HG03460 (cell line): Measurements from ENCODE around the gene DNAJB5.
"Not testable (repeated sequence)": the region's sequence is repeated elsewhere in the genome, so short reads cannot be mapped to it uniquely, and the experiment has no call there.

Source experiments
- ATAC-seq: cut with Tn5 transposase; IDR thresholded peaks from one replicate; pipeline ENCODE4 v1.9.1; 2021; ENCODE audit not compliant: unreplicated experiment

Gene DNAJB5

DNA sequence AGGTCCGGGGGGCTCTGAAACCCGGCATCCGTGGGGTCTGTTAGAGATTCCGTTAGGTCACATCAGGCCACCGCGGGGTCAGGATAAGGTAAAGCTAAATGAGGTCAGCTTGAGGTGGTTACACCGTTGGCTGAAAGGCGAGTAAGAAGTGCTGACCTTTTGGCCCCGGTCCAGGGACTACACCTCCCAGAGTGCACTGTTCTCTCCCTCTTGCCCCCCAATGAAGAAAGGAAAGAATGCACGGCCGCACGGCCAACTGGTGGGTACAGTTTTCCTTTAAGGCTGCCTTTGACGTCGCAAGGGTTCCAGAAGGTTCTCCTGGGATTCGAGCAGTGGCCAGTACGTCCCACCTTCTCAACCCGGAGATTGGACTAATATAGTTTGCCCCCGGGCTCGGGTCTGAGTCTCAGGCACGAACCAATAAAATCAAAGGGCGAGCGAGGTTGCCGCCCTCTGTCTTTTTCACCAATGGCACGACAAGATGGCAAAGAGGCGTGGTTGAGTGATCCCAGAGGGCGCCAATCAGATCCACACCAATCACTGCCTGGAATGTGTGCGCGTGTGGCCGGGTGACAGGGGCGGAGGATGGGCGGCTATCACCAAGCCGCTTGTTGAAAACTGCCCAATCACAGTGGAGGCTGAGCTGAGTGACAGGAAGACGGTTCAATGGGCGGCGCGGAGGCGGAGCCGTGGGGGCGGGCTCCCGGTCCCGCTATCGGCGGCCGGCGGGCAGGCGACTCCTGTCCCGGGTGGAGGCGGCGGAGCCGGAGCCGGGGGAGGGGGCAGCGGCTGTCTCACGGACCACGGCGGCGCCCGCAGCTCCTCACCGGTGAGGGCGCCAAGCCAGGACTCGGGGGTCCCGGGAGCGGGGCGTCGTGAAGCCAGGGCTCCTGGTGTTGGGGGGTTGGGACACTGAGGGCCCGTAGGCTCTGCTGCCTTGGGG, at the start of gene DNAJB5:
Gene DNAJB5, plus strand, starts transcription at position 743 of the 943 bp plus-strand sequence. CDS start 886 bp downstream, outside the sequence.
- peak; percentile 89 for ATAC-seq

DNA sequence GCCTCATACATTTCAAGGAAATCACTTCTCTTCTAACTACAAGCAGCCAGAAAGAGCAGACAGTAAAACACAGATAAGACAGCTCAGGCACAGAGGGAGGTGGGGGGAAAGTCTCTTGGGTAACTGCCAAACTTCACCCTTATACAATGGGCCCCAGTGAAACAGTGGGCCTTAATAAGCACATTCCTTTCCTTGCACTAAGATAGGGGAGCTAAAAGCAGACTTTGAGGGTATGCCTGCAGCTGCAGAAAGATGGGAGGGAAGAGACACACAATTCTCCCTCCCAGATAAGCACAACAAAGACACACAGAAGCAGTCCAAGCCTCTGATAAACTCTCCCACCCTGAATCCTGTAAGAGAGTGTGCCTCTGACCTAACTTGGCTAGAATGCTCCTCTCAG, 49.6 kb upstream of the DNAJB5 start:
- not testable (repeated sequence) for ATAC-seq

DNA sequence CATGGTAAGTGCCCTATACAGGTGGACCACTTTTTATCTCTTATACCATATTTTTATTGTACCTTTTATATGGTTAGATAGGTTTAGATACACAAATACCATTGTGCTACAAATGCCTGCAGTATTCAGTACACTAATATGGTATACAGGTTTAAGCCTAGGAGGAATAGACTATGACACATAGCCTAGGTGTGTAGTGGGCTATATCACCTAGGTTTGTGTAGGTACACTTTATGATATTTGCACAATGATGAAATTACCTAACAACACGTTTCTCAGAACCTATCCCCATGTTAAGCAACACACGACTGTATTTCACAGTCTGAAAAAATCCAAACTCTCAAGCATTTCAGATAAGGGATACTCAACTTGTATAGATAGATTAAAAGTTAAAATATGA, 41.1 kb upstream of the DNAJB5 start:
- ATAC-seq = no peak

DNA sequence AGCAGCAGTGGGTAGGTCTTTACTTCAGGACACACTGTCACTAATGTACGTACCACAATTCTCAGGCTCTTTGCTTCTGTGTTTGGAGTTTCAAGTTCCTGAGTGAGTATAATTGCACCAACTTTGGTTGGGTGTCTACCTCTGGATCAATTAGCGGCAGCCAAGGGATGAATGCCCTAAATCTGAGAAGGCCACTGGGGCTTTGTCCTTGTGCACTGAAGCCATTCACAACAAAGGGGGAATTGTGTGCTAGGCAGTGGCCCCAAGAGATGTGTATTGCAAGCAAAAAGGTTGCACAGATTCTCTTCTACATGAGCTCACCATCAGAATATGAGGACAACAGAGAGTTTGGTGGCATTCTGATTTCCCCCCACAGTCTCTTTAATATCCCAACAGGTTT, 35.3 kb upstream of the DNAJB5 start:
- ATAC-seq = no peak

- ATAC-seq = not testable (repeated sequence)
These were observed 33.5 kb upstream of the DNAJB5 start for GRCh38 chr9:34956066-34956465.

GRCh38 chr9:34956648-34957047, 32.9 kb upstream of the DNAJB5 start:
- ATAC-seq = no peak

DNA sequence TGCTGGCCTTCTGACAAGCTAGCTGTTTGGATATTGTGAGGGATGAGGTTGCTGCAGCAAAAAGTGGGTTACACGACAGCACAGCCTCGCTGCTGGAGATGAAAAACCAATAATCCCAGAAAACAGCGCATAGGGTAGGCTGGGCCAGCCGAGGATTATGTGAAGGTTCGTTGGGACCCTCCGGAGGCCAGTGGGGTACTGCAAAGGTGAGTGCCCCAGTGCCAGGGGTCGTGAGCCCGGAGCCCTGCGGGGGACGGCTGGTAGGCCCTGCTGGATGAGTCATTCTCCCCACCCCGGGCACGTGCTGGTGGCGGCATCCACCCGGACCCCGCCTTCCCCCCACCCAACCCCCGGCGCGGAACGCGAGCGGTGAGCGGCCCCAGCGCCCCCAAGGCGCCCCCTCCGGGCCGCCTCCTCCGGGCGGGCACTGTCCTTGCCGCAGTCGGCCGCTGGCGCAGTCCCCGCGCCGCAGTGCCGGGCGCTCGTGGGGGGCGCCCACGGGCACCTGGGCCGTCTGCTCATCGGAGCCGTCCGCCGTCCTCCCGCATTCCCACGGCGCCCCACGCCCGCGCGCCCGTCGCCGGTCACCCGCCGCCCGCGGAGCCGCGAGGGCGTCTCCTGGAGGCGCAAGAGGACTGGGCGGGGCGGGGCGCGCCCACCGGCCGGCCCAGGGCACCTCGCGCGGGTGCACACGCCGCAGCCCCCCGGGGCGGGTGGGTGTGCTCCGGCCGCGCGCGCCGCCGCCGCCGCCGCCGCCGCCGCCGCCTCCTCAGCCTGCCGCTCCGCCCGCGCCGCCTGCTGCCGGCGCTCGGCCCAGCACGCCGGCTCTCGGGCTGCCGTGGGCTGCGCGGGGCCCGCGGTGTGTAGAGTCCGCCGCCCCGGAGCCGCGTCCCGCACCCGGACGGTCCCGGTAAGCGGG, 31.8 kb upstream of the DNAJB5 start, which contains the start of gene PHF24:
Gene PHF24, plus strand, starts transcription at position 794 of the 919 bp plus-strand sequence. CDS start 13,014 bp downstream, outside the sequence.
- no peak for ATAC-seq

GRCh38 chr9:34958411-34958982, 31.0 kb upstream of the DNAJB5 start:
- no peak for ATAC-seq

- ATAC-seq = no peak
These were observed 30.1 kb upstream of the DNAJB5 start for GRCh38 chr9:34959461-34959860.

DNA sequence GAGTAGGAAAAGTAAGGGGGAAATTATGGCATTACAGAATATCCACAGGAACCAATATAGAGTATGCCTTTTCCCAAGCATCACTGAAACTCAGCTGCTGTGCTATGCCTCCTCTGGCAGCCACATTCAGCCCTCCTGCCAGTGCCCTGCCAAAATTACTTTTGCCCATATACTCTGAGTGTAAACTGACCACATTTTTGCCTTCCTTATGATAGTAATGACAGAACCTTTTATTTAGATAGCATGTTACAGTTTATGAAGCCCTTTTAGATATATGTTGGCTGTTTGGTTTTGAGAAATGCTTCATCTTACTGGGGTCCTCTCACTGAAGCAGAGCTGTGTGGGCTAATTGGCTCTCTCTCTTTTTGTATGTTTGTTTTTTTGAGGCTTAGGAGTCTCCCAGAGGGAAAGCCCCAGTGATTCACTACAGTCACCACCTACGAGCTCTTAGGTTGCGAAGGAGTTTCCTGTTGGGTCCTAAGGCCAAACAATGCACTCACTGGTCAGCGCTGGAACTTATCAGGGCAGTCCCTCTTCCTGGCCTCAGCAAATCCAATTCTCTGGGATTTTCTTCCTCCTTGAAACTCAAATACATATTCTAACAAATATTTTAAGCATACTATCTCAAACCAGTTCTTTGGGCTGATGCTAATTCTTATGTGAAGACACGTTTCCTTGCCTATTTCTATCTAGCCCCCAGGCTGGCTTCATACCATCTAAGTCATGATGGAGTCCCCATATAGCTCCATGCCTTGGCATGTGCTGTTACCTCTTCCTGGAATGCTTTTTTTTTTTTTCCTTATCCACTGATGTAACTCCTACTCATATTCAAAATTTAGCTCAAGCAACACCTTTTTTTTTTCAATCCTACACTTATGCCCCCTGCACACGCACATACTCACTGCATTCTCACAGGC, 27.7 kb upstream of the DNAJB5 start:
- ATAC-seq = no peak

- no peak for ATAC-seq
These were observed 27.0 kb upstream of the DNAJB5 start for GRCh38 chr9:34962546-34962945.

DNA sequence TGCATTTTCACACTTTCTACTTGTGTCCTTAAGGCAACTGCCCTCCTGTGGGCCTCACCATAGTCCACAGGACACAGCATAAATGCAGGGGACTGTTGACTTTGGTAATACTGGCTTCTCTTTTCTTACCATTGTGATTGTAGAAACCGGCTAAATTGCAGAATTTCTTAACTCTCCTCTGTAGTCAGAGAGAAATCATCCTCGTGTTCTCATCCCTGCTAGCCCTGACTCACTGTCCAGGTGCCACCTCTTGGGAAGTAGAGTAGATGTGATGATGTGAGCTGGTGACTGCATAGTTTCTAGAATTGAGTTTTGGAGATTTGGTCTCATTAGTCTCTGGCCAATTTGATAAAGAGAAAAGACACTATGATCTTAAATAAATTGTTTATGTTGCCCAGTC, 26.0 kb upstream of the DNAJB5 start:
- ATAC-seq = no peak

- ATAC-seq = no peak
These were observed 25.1 kb upstream of the DNAJB5 start for GRCh38 chr9:34964458-34964857.

DNA sequence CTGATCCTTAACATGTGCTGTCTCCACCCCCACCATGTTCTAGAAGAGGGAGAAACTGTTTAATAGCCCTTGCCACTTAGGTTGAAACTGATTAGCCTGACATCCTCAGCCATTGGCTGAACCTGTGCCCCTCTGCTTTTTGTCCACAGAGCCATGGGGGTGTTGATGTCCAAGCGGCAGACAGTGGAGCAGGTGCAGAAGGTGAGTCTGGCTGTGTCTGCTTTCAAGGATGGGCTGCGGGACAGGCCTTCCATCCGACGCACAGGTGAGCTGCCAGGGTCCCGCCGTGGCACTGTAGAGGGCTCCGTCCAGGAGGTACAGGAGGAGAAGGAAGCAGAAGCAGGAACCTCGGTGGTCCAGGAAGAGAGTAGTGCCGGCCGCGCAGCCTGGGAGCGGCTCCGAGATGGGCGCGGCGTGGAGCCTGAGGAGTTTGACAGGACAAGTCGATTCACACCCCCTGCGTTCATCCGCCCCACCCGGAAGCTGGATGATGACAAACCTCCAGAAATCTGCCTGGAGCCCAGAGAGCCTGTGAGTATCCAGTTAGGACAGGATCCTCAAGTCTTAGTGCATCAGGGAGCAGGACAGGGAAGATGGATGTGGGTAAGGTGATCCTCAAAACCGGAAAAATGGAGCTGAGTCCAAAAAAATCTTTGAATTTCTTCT, 18.3 kb upstream of the DNAJB5 start:
- ATAC-seq = no peak

DNA sequence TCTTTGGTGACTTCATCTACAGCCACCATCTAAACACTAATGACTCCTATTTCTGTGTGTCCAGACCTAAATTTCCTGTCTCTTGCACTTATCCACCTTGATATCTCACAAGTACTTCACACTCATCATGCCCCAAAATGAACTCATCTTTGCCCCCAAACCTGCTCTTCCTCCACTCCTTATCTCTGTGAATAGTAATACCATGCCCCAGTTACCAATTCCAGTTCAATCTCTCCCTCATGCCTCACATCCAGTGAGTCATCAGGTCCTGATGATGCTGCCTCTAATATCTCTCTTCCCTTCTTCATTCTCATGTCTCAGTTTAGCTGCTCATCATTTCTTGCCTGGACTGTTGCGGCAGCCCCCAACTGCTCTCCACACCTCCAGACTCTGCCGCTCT, 14.9 kb upstream of the DNAJB5 start:
- no peak for ATAC-seq

GRCh38 chr9:34976441-34976840, 13.1 kb upstream of the DNAJB5 start:
- ATAC-seq = no peak

- ATAC-seq = no peak
These were observed 12.6 kb upstream of the DNAJB5 start for GRCh38 chr9:34976992-34977391.

- no peak for ATAC-seq
These were observed 9.3 kb upstream of the DNAJB5 start for GRCh38 chr9:34980181-34980761.

- ATAC-seq = no peak
These were observed 7.2 kb upstream of the DNAJB5 start for GRCh38 chr9:34982361-34982760.
